ENCODE data around the gene CELSR1.
"Not testable (repeated sequence)": the region's sequence is repeated elsewhere in the genome, so short reads cannot be mapped to it uniquely, and the experiment has no call there.

The CELSR1 gene

DNA sequence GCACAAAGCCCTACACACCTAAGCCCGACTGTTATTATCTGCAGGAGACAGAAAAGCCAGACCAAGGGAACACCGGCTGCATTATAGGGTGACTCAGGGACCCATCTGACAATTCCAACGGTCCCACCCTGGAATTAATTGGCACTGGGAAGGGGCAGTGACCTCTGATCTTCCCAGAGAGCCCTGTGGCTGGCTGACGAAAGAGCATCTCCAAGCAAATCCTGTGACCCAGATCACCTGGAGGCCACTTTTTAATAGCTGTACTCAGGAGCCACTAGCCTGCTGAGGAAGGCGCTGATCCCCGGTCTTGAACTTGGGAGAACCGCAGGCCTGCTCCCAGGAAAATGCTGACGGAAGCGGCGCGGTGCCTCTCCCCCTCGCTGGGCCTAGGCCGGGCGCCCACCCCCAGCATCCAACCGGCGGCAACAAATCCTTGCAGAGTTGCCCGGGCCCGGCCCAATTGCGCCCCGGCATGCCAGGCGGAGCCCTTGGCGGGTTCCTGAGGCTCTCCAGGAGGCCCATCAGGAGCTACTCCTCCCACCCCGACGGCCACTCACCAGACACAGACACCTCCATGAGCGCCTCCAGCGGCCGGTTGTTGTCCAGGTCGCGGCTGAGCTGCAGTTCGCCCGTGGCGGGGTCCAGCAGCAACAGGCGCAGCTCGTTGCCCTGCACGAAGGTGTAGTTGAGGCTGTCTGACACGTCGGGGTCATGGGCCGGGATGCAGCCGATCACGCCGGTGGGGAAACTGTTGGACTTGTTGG lies 4.2 kb downstream of the CELSR1 start:
- no peak overlapping the region for H3K4me3 ChIP-seq (ENCODE audit: low read depth, low read length)

DNA sequence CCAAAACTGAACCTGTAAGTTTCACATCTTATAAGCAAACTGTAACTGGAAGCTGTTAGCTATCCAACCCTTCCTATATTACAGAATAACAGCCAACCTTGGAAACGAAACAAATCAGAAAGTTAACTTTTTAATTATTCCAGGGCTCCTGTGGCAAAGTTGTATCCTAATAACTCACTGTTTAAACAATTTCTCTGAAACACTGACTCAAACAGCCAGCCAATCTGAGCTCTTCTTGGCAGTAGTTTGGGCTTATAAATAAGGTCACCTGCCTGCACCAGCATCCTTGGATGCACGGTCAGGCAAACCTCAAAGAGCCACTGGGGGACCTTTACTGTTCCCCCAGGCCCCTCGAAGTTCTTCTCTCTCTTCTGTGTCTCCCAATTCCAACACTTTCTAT lies 5.0 kb downstream of the CELSR1 start:
- H3K4me3 ChIP-seq (ENCODE audit: low read depth, low read length), result no peak overlapping the region

DNA sequence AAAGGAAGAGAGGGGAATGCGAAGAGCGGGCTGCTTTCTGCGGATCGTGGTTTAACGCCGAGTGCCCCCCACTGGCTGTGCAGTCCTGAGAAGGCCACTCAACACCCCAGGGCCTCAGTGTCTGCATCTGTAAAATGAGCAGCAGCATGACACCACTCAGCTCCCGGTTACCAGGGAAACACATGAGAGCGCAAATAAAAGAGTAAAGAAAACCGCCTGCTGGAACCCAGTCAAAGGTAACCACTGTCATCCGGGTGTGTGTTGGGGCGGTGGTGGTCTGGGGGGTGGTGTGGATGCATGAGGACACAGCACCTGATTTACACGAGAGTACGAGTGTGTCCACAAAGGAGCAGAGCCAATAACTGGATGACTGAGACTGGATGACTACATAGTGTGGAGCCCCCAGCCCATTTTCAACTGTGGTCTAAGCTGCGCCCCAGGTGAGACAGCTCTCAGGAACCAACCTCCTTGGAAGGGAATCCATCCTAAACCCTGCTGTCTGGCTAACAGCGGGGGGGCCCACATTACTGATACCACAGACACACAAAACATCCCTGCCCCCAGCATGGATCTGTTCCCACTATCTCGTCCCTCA lies 5.7 kb downstream of the CELSR1 start:
- no peak overlapping the region for H3K4me3 ChIP-seq (ENCODE audit: low read depth, low read length)

DNA sequence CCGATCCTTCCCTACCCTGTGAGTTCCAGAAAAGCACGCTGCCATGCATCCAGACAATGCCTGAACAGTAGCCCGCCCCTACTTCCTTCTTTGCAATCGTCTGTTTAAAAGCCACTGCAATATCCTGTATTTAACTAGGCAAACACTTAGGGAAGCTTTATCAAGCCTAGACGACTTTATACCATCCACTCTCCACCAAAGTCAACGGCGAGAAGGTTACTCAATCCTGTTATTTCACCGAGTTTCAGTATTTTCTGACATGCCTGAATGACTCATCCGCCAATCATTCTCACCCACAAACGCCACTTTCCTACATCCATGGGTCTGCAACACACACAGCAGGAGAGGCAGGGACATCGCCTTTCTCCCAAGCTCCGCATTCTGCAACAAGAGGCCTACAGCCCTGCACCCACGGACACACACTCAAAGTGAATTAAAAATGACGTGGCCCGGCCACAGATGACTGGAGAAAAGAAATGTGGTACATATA lies 9.3 kb downstream of the CELSR1 start:
- H3K4me3 ChIP-seq (ENCODE audit: low read depth, low read length), result no peak overlapping the region

DNA sequence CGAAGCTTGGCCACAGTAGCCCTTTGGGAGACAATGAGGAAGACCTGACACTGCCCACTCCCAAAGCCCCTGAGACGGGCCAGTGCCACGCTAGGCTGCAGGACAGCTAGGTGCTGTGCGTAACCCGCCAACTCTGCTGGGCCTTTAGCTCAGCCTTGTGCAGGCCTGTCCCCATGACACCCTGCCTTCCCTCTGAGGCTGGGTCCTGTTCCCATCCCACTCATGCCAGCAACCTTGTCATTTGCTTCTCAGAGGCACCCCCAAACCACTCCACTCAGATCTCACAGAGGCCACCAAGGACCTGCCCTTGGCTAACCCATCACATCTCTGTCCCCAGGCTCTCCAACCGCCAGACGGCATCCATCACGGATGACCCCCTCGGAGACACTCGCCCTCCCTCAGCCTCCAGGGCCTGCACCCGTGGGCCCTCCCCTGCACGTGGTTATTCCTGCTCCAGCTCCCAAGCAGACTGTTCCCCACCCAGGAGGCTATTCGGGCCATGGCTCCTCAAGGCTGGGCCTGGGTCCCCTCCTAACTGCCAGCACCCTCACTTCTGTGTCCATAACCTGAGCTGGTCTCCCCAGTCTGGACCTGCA lies 11.1 kb downstream of the CELSR1 start:
- no peak overlapping the region for H3K4me3 ChIP-seq (ENCODE audit: low read depth, low read length)

- H3K4me3 ChIP-seq (ENCODE audit: low read depth, low read length), result no peak overlapping the region
Measured at GRCh38 chr22:46525389-46526243, 11.8 kb downstream of the CELSR1 start.

DNA sequence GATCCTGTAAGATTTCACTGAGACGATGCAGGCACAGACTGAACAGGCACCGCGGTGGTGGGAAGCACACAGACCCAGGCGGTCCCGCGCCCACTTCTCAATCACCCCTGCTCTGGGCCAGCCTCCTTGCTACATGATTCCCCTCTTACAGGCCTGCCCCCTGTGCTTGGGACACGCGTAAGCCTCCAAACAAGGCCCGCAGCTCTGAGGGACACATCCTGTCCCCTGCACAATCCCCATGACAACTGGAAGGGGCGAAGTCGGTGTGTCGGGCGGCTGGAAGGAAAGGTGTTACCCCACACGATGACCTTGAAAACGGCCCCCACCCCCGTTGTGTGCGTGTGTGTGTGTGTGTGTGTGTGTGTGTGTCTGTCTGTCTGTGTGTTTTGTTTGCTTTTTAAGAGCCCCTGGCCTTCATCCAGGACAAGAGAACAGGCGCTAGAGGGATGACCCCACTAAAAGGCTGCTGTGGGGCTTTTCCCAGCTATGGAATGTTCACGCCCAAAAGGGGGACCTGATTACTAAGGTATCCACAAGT lies 13.1 kb downstream of the CELSR1 start:
- no peak overlapping the region for H3K4me3 ChIP-seq (ENCODE audit: low read depth, low read length)

- H3K4me3 ChIP-seq (ENCODE audit: low read depth, low read length), result no peak overlapping the region
Measured at GRCh38 chr22:46522797-46523196, 14.6 kb downstream of the CELSR1 start.

DNA sequence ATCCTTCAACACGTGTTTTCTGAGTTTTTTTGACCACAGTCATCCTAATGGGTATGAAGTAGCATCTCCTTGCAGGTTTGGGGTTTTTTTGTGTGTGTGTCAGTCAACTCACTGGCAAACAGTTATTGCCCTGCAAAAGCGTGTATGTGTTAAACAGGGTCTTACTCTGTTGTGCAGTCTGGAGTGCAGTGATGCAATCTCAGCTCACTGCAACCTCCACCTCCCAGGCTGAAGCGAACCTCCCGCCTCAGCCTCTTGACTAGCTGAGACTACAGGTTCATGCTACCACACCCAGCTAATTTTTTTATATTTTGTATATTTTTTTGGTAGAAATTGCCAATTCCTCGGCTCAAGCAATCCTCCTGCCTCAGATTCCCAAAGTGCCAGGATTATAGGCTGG lies 15.4 kb downstream of the CELSR1 start:
- no peak overlapping the region for H3K4me3 ChIP-seq (ENCODE audit: low read depth, low read length)

- no peak overlapping the region for H3K4me3 ChIP-seq (ENCODE audit: low read depth, low read length)
Measured at GRCh38 chr22:46520880-46521279, 16.5 kb downstream of the CELSR1 start.

- no peak overlapping the region for H3K4me3 ChIP-seq (ENCODE audit: low read depth, low read length)
Measured at GRCh38 chr22:46519377-46519776, 18.0 kb downstream of the CELSR1 start.

GRCh38 chr22:46518542-46519325 lies 18.7 kb downstream of the CELSR1 start:
- H3K4me3 ChIP-seq (ENCODE audit: low read depth, low read length), result no peak overlapping the region

- no peak overlapping the region for H3K4me3 ChIP-seq (ENCODE audit: low read depth, low read length)
Measured at GRCh38 chr22:46518038-46518437, 19.4 kb downstream of the CELSR1 start.

DNA sequence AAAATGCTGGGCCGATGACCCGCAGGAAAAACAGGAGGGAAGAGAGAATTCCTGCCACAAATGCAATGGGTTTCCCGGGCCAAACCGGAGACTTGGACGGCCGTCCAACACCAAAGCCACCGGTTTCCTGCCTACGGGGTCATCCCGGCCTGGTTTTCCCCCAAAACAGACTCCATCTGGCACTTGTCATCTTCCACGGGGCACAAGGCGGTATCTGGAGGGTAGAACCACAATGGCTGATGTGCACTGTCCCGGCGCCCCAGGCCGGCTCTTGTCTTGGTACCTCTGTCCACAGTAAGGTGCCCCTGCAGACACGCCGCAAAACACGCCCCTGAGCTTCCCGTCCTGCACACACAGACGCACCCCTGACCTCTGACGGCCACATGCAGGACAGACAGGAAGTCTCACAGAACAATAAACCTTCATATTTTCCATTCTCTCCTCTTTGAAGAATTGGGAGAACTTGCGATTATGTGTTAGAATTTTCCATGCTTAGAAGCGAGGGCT lies 20.1 kb downstream of the CELSR1 start:
- no peak overlapping the region for H3K4me3 ChIP-seq (ENCODE audit: low read depth, low read length)

DNA sequence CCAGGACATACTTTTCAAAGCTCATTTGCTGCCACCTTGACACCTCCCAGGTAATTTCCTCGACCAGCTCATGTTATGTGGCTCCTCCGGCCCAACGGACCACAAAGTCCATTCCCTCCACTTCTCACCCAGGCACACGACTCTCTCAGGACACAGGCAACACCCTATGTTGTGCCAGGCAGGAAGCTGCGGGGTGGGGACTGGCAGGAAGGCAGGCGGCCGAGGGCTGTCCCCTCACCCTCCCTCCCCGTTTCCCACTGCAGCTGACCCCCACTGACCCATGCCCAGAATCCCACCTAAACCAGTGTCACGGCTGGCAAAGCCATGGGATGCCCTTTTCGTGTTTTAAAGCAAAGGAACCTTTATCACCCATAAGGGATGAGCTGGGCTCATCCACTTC lies 20.8 kb downstream of the CELSR1 start:
- no peak overlapping the region for H3K4me3 ChIP-seq (ENCODE audit: low read depth, low read length)

DNA sequence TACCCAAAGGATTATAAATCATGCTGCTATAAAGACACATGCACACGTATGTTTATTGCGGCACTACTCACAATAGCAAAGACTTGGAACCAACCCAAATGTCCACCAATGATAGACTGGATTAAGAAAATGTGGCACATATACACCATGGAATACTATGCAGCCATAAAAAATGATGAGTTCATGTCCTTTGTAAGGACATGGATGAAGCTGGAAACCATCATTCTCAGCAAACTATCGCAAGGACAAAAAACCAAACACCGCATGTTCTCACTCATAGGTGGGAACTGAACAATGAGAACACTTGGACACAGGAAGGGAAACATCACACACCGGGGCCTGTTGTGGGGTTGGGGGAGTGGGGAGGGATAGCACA lies 21.3 kb downstream of the CELSR1 start:
- not testable (repeated sequence) for H3K4me3 ChIP-seq (ENCODE audit: low read depth, low read length)

DNA sequence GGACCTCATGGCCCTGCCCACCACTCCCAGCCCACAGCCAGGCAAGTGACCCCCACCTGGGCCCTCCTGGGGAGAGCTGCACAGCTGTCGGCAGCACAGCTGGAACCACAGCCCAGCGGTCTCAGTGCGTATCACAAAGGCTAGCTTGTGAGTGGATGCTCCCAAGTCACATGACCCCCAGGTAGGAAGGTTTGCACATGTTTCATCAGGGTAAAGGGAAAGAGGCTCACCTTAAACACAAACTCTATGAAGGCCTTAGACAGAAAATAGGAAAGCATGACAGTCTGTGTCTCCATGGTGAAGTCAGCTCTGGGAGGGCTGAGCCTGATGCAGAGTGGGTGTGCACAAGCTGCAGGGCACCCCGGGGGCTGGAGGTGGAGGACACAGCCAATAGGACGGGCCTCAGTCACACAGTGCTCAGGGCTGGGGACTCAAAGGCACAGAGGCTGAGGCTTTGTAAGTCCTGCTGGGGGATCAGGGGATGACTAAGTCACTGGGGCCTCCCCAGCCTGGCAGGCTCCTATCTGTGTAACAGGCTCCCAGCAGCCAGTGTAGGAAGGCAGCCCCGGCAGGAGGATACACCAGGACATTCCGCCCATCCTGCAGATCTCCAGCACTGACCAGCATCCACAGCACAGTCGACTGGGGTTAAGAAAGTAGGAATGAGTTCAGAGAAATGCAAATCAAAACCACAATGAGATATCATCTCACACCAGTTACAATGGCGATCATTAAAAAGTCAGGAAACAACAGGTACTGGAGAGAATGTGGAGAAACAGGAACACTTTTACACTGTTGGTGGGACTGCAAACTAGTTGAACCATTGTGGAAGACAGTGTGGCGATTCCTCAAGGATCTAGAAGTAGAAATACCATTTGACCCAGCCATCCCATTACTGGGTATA lies 22.0 kb downstream of the CELSR1 start:
- H3K4me3 ChIP-seq (ENCODE audit: low read depth, low read length), result no peak overlapping the region

DNA sequence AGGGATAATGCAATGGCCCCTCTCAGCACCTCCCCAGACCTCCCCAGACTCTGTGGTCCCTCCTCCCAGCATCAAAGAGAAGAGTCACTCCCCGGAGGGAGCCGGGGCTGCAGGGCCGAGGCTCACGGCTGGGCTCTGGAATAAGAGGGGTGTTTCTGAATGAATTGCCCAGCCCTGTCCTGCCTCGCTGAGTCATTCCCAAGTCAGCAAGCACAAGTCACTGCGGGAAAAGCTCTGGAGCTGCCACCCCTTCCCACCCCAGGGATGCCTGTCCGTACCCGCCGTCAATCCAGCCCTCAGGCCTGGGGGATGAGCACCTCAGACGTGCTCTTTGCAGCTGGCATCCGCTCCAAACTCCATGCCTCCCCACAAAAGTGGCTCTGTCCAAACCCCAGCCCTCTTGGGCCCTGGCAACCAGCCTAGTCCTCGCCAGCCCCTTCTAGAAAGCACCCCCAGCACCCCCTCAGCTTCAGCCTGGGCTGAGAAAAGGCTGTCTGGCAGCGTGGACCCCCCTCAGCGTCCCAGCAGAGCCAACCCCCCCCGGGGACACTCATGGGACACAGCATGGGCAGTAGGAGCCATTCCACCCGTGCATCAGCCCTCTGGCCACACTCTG lies 22.7 kb downstream of the CELSR1 start:
- H3K4me3 ChIP-seq (ENCODE audit: low read depth, low read length), result no peak overlapping the region

Measured in iPS-11a (cell line).